Measurements from ENCODE around the gene CDK5RAP1. TPM values are rescaled to one million over a fixed set of nuclear protein-coding genes. Genes with fewer than 3 reads are reported as not detected.

The CDK5RAP1 gene
- polyA plus RNA-seq, 1 experiment: 27.0 TPM

GRCh38 chr20:33311996-33312395, 89.3 kb downstream of the CDK5RAP1 start:
- Histone ChIP-seq H3K4me3 (ENCODE audit: low read depth, low read length) (no peak overlapping the region), H3K27me3 (ENCODE audit: control insufficient read depth, insufficient read depth, low read length) (peaks cover 7% of the 10 kb centered on the region; the same call in 1 of the 2 replicates), H3K36me3 (ENCODE audit: control insufficient read depth, insufficient read depth, low read length) (no peaks in the 10 kb centered on the region)
- TF ChIP-seq CTCF (IDR thresholded peaks at IDR 0.05; ENCODE audit: insufficient read depth, low read depth, low read length): no peak
- POLR2A ChIA-PET: no interaction called here
- no peak for DNase-seq (ENCODE audit: low read depth)
- CTCF ChIA-PET: no interaction called here

- Histone ChIP-seq H3K36me3 (ENCODE audit: control insufficient read depth, insufficient read depth, low read length) (no peaks in the 10 kb centered on the region), H3K4me3 (ENCODE audit: low read depth, low read length) (no peak overlapping the region), H3K27me3 (ENCODE audit: control insufficient read depth, insufficient read depth, low read length) (peaks cover 5% of the 10 kb centered on the region; the same call in 1 of the 2 replicates)
- TF ChIP-seq CTCF (IDR thresholded peaks at IDR 0.05; ENCODE audit: insufficient read depth, low read depth, low read length): no peak
- POLR2A ChIA-PET: no interaction called here
- CTCF ChIA-PET: no interaction called here
- DNase-seq (ENCODE audit: low read depth): no peak
These were observed 90.3 kb downstream of the CDK5RAP1 start for GRCh38 chr20:33311011-33311410.

DNA sequence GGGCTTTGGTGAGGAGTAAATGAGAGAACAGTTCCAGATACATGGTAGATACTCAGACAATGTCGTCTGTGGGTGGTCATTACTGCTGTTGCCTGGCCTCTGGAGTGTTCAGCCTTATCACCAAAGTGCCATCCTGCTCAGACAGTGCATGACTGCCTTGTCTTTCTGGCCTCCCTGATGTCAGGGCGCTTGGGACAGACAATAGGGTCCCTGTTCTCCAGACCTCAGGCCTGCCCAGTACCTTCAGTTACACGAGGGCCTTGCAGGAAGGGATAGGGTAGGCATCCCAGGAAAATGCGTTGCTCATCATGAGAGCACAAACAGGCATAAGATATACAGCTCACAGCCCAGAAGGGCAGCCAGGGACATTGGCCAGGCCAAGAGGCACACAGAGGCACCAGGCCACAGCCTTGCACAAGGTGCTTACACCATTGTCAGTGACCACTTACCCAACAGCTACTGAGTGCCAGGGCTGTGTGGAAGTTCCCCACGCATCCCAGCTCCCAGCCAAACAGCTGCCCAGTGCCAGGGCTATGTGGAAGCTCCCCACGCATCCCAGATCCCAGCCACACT, 90.9 kb downstream of the CDK5RAP1 start:
- no peaks in the 10 kb centered on the region for H3K36me3 ChIP-seq (ENCODE audit: control insufficient read depth, insufficient read depth, low read length)
- POLR2A ChIA-PET: no interaction called here
- DNase-seq (ENCODE audit: low read depth): no peak
- CTCF ChIA-PET: no interaction called here
- TF ChIP-seq CTCF (IDR thresholded peaks at IDR 0.05; ENCODE audit: insufficient read depth, low read depth, low read length): no peak
- H3K4me3 ChIP-seq (ENCODE audit: low read depth, low read length): no peak overlapping the region
- H3K27me3 ChIP-seq (ENCODE audit: control insufficient read depth, insufficient read depth, low read length): peaks cover 5% of the 10 kb centered on the region; the same call in 1 of the 2 replicates

- TF ChIP-seq CTCF (IDR thresholded peaks at IDR 0.05; ENCODE audit: insufficient read depth, low read depth, low read length): no peak
- ChIA-PET CTCF (interaction anchor here (0.6 to 1.5 kb wide), 3 partner anchors 13 to 45 kb away, joined by 3 to 4 read pairs (median 3); no protein-coding TSS in a partner anchor), POLR2A (no interaction called here)
- Histone ChIP-seq H3K27me3 (ENCODE audit: control insufficient read depth, insufficient read depth, low read length) (peaks cover 5% of the 10 kb centered on the region; the same call in 1 of the 2 replicates), H3K4me3 (ENCODE audit: low read depth, low read length) (no peak overlapping the region), H3K36me3 (ENCODE audit: control insufficient read depth, insufficient read depth, low read length) (no peaks in the 10 kb centered on the region)
- no peak for DNase-seq (ENCODE audit: low read depth)
These were observed 91.7 kb downstream of the CDK5RAP1 start for GRCh38 chr20:33309631-33310030.

Other genes starting within 250 kb of the CDK5RAP1 start
- not detected in 2 replicates for gene BPIFA2, start 233.4 kb downstream of the CDK5RAP1 start, polyA plus RNA-seq (2011; rRNA removed)
- not detected in 2 replicates for gene BPIFA3, start 184.2 kb downstream of the CDK5RAP1 start, polyA plus RNA-seq (2011; rRNA removed)
- not detected in 2 replicates for gene BPIFA1, start 165.5 kb downstream of the CDK5RAP1 start, polyA plus RNA-seq (2011; rRNA removed)
- not detected in 2 replicates for gene BPIFB1, start 118.3 kb downstream of the CDK5RAP1 start, polyA plus RNA-seq (2011; rRNA removed)
- gene SNTA1, start 42.2 kb upstream of the CDK5RAP1 start, polyA plus RNA-seq (2011; rRNA removed): 14.4 and 24.7 TPM in 2 replicates
- gene CBFA2T2, start 88.6 kb upstream of the CDK5RAP1 start, polyA plus RNA-seq (2011; rRNA removed): 7.6 and 8.0 TPM in 2 replicates

Measured in BJ (cell line).